Upper lobe of left lung (tissue), 4 donors: ENCODE results near the gene CPM.

ENCODE experiments used
- POLR2A ChIP-seq, 4 donors: fragments of 450-650 bp; IDR thresholded peaks; one replicate each; pipeline ENCODE4 v1.5.1; 2016 to 2017; ENCODE audit warnings: antibody characterized with exemption in 4 of 4, mild to moderate bottlenecking in 2 of 4
- TF ChIP-seq, protein P1 (sequence below), 6 experiments: fragments of 450-650 bp in 4 of 6; fragments of 200-600 bp in 2 of 6; sonication (generic) in 2 of 6; IDR thresholded peaks; one replicate each; pipeline ENCODE4 v1.5.1; 2016 to 2019; ENCODE audit warnings: antibody characterized with exemption in 6 of 6

DNA sequence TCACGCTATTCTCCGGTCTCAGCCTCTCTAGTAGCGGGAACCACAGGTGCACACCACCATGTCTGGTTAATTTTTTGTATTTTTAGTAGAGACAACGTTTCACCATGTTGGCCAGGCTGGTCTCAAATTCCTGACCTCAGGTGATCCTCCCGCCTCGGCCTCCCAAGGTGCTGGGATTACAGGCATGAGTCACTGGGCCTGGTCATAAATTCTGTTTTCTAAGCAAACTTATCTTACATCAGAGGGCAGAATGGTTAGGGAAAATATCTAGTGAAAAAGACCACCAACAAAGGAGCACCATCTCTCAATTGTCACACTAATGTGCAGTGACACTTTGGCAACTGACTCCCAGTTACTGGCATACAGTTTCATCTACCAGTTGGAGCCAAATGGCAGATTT is 2.8 kb downstream of the CPM start:
- TF ChIP-seq POLR2A (IDR thresholded peaks at IDR 0.05): no peak
- TF ChIP-seq, protein P1, sequence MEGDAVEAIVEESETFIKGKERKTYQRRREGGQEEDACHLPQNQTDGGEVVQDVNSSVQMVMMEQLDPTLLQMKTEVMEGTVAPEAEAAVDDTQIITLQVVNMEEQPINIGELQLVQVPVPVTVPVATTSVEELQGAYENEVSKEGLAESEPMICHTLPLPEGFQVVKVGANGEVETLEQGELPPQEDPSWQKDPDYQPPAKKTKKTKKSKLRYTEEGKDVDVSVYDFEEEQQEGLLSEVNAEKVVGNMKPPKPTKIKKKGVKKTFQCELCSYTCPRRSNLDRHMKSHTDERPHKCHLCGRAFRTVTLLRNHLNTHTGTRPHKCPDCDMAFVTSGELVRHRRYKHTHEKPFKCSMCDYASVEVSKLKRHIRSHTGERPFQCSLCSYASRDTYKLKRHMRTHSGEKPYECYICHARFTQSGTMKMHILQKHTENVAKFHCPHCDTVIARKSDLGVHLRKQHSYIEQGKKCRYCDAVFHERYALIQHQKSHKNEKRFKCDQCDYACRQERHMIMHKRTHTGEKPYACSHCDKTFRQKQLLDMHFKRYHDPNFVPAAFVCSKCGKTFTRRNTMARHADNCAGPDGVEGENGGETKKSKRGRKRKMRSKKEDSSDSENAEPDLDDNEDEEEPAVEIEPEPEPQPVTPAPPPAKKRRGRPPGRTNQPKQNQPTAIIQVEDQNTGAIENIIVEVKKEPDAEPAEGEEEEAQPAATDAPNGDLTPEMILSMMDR (IDR thresholded peaks at IDR 0.05): no peak
